ENCODE data around the gene ERVV-1.
"Not testable (repeated sequence)": the region's sequence is repeated elsewhere in the genome, so short reads cannot be mapped to it uniquely, and the experiment has no call there.

GRCh38 chr19:53028306-53028705 is 14.6 kb downstream of the ERVV-1 start:
- not testable (repeated sequence) for TF ChIP-seq POLR2A (IDR thresholded peaks at IDR 0.05)
- TF ChIP-seq, protein P1, sequence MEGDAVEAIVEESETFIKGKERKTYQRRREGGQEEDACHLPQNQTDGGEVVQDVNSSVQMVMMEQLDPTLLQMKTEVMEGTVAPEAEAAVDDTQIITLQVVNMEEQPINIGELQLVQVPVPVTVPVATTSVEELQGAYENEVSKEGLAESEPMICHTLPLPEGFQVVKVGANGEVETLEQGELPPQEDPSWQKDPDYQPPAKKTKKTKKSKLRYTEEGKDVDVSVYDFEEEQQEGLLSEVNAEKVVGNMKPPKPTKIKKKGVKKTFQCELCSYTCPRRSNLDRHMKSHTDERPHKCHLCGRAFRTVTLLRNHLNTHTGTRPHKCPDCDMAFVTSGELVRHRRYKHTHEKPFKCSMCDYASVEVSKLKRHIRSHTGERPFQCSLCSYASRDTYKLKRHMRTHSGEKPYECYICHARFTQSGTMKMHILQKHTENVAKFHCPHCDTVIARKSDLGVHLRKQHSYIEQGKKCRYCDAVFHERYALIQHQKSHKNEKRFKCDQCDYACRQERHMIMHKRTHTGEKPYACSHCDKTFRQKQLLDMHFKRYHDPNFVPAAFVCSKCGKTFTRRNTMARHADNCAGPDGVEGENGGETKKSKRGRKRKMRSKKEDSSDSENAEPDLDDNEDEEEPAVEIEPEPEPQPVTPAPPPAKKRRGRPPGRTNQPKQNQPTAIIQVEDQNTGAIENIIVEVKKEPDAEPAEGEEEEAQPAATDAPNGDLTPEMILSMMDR (IDR thresholded peaks at IDR 0.05), result not testable (repeated sequence)

All from adrenal gland (tissue), 5 donors.